Natural killer cell (primary cell): Measurements from ENCODE around the gene WDR59. TPM values are rescaled to one million over a fixed set of nuclear protein-coding genes. Genes with fewer than 3 reads are reported as not detected.

Experiments used
- ATAC-seq, 3 donors: fragments of 150-1000 bp in 2 of 3; fragments of 200-7000 bp in 1 of 3; cut with Tn5 transposase; 1 replicate in 1 of 3; 2 replicates in 2 of 3; pipeline ENCODE4 v1.10.0; 2021; ENCODE audit warnings: mild to moderate bottlenecking in 2 of 3, moderate library complexity in 2 of 3
- DNase-seq, 2 donors: peaks; one replicate each; pipeline versions ENCODE4 v3.0.0 to v3.0.0-alpha.2; 2013 to 2021; ENCODE audit warnings: mixed read lengths in 1 of 2
- H3K27ac ChIP-seq: one replicate; pipeline ENCODE4 v1.5.1; 2013; ENCODE audit warnings: mild to moderate bottlenecking, low read length
- H3K27me3 ChIP-seq: one replicate; pipeline ENCODE4 v1.6.1; 2013; ENCODE audit warnings: low read length; ENCODE audit not compliant: control insufficient read depth, insufficient read depth
- H3K36me3 ChIP-seq: one replicate; pipeline ENCODE4 v1.6.1; 2013; ENCODE audit warnings: low read length; ENCODE audit not compliant: control insufficient read depth, insufficient read depth
- H3K4me1 ChIP-seq: one replicate; pipeline ENCODE4 v1.6.1; 2013; ENCODE audit warnings: low read length; ENCODE audit not compliant: control insufficient read depth, insufficient read depth
- H3K4me3 ChIP-seq: one replicate; pipeline ENCODE4 v1.5.1; 2013; ENCODE audit warnings: low read length
- H3K9me3 ChIP-seq: one replicate; pipeline ENCODE4 v1.6.1; 2013; ENCODE audit warnings: low read length; ENCODE audit not compliant: control insufficient read depth, insufficient read depth
- H3K27ac Mint-ChIP-seq, 2 donors: one replicate each; pipeline ENCODE4 v1.8.0; 2022; ENCODE audit warnings: mild to moderate bottlenecking in 2 of 2, mixed read lengths in 2 of 2, moderate library complexity in 1 of 2
- H3K27me3 Mint-ChIP-seq, 2 donors: one replicate each; pipeline ENCODE4 v1.8.0; 2022; ENCODE audit warnings: low read depth in 2 of 2, mixed read lengths in 2 of 2
- H3K36me3 Mint-ChIP-seq: one replicate; pipeline ENCODE4 v1.8.0; 2022; ENCODE audit warnings: mixed read lengths
- H3K4me1 Mint-ChIP-seq, 2 donors: one replicate each; pipeline ENCODE4 v1.8.0; 2022; ENCODE audit warnings: mixed read lengths in 2 of 2
- H3K4me3 Mint-ChIP-seq: one replicate; pipeline ENCODE4 v1.8.0; 2022; ENCODE audit warnings: mild to moderate bottlenecking, moderate library complexity, mixed read lengths
- H3K9me3 Mint-ChIP-seq, 2 donors: one replicate each; pipeline ENCODE4 v1.8.0; 2022; ENCODE audit warnings: mixed read lengths in 2 of 2
- CTCF ChIP-seq: fragments of 200-600 bp; IDR thresholded peaks from one replicate; pipeline ENCODE4 v1.8.0; 2022; ENCODE audit warnings: antibody characterized with exemption
- WGBS: methylation state at CpG from one replicate; pipeline ENCODE4 v1.1.7; 2013; ENCODE audit warnings: missing lambda C conversion rate; ENCODE audit not compliant: insufficient coverage; 5-methylcytosine and 5-hydroxymethylcytosine counted together
- intact Hi-C: fragments of 100-400 bp; cut with micrococcal nuclease; formaldehyde crosslinking; loops from one replicate; pipeline ENCODE4 v1.14.2; 2022
- total RNA-seq, 4 donors: library from RNA; stranded (reverse); fragments of 120-200 nt in 1 of 4; gene quantifications; one replicate each; pipeline versions ENCODE4 v1.2.3 to v1.2.4, GENCODE V29; 2013 to 2022

The WDR59 gene
- total RNA-seq, 3 donors from 2014 or later (not counting 1 experiment from before 2014, with no cell fraction given) = 60.5 to 83.7 (median 73.2) TPM

GRCh38 chr16:74867281-74867849 is 117.6 kb downstream of the WDR59 start:
- no peak overlapping the region for H3K4me3 ChIP-seq
- Mint-ChIP-seq H3K4me3 (no peak overlapping the region), H3K27me3 (peaks cover 0 to 2% of the 10 kb centered on the region in 2 donors), H3K36me3 (no peaks in the 10 kb centered on the region), H3K9me3 (no peaks in the 10 kb centered on the region), H3K4me1 (no peaks in the 10 kb centered on the region), H3K27ac (no peak overlapping the region)
- H3K4me1 ChIP-seq = peaks cover 3% of the 10 kb centered on the region
- H3K36me3 ChIP-seq = no peaks in the 10 kb centered on the region
- no peaks in the 10 kb centered on the region for H3K27me3 ChIP-seq
- no peak overlapping the region for H3K27ac ChIP-seq
- H3K9me3 ChIP-seq = no peaks in the 10 kb centered on the region
- TF ChIP-seq CTCF = no peak
- 86% methylated on average over 15 of the region's 15 CpGs for WGBS
- ATAC-seq (no peak), DNase-seq (no peak)
- intact Hi-C loops = no loop called here

- H3K4me1 ChIP-seq = peaks cover 3% of the 10 kb centered on the region
- no peak for DNase-seq
- H3K9me3 ChIP-seq = no peaks in the 10 kb centered on the region
- WGBS = 85% methylated on average over 8 of the region's 12 CpGs
- Mint-ChIP-seq H3K27ac (no peak overlapping the region), H3K4me3 (no peak overlapping the region), H3K9me3 (no peaks in the 10 kb centered on the region), H3K4me1 (no peaks in the 10 kb centered on the region), H3K27me3 (peaks cover 0 to 2% of the 10 kb centered on the region in 2 donors), H3K36me3 (no peaks in the 10 kb centered on the region)
- H3K4me3 ChIP-seq = no peak overlapping the region
- ATAC-seq = no peak
- H3K27me3 ChIP-seq = no peaks in the 10 kb centered on the region
- TF ChIP-seq CTCF = no peak
- no peaks in the 10 kb centered on the region for H3K36me3 ChIP-seq
- intact Hi-C loops = no loop called here
- no peak overlapping the region for H3K27ac ChIP-seq
These were observed 118.9 kb downstream of the WDR59 start for GRCh38 chr16:74865922-74866598.

GRCh38 chr16:74862743-74863244 is 122.1 kb downstream of the WDR59 start:
- Mint-ChIP-seq H3K27ac (no peak overlapping the region), H3K36me3 (no peaks in the 10 kb centered on the region), H3K9me3 (no peaks in the 10 kb centered on the region), H3K27me3 (peaks cover 2 to 7% of the 10 kb centered on the region in 2 donors), H3K4me1 (no peaks in the 10 kb centered on the region), H3K4me3 (no peak overlapping the region)
- intact Hi-C loops = loop anchor here (1.0 kb wide), 1 partner anchor 153 kb away; no protein-coding TSS in a partner anchor
- Histone ChIP-seq H3K4me3 (no peak overlapping the region), H3K36me3 (no peaks in the 10 kb centered on the region), H3K4me1 (no peaks in the 10 kb centered on the region), H3K9me3 (no peaks in the 10 kb centered on the region), H3K27ac (no peak overlapping the region), H3K27me3 (no peaks in the 10 kb centered on the region)
- no peak for ATAC-seq
- 32% methylated on average over 9 of the region's 10 CpGs for WGBS
- peak; percentile 52 for TF ChIP-seq CTCF
- DNase-seq = peak in 1 of 2 donors; percentile 65
